NT2/D1 (cell line): ENCODE data around the gene FOXQ1.

Source experiments
- DNase-seq: peaks from one replicate; pipeline ENCODE4 v3.0.0-alpha.2; 2011; ENCODE audit warnings: low read depth, low spot score
- H3K27me3 ChIP-seq: 2 replicates; pipeline ENCODE4 v1.6.0; 2011; ENCODE audit warnings: mild to moderate bottlenecking; ENCODE audit not compliant: insufficient read length, insufficient read depth
- H3K36me3 ChIP-seq: 2 replicates; pipeline ENCODE4 v1.6.1; 2011; ENCODE audit warnings: mild to moderate bottlenecking, low read length, mixed read lengths; ENCODE audit not compliant: insufficient read depth, insufficient read length
- H3K4me1 ChIP-seq: 2 replicates; pipeline ENCODE4 v1.5.1; 2011; ENCODE audit not compliant: insufficient read depth, insufficient read length
- H3K4me3 ChIP-seq: 2 replicates; pipeline ENCODE4 v1.5.1; 2011; ENCODE audit warnings: low read depth; ENCODE audit not compliant: insufficient read length
- H3K9ac ChIP-seq: 2 replicates; pipeline ENCODE4 v1.6.0; 2011; ENCODE audit warnings: low read depth; ENCODE audit not compliant: insufficient read length
- H3K9me3 ChIP-seq: 2 replicates; pipeline ENCODE4 v1.5.1; 2011; ENCODE audit warnings: mild to moderate bottlenecking, low read length; ENCODE audit not compliant: insufficient read depth
- SUZ12 ChIP-seq: IDR thresholded peaks from 2 replicates; pipeline ENCODE4 v1.6.1; 2011; ENCODE audit not compliant: insufficient read length, insufficient read depth; ENCODE audit errors: extremely low read depth
- YY1 ChIP-seq: IDR thresholded peaks from 2 replicates; pipeline ENCODE4 v1.6.1; 2011; ENCODE audit not compliant: insufficient read length, insufficient read depth
- ZNF274 ChIP-seq: IDR thresholded peaks from 2 replicates; pipeline ENCODE4 v1.6.1; 2011; ENCODE audit warnings: mild to moderate bottlenecking, low read depth, low read length

The FOXQ1 gene

GRCh38 chr6:1281746-1282145, 30.2 kb upstream of the FOXQ1 start:
- TF ChIP-seq ZNF274 (no peak), SUZ12 (no peak), YY1 (no peak)

GRCh38 chr6:1283501-1283900, 28.4 kb upstream of the FOXQ1 start:
- no peak for TF ChIP-seq ZNF274
- no peak for TF ChIP-seq YY1
- no peak for TF ChIP-seq SUZ12
- no peak overlapping the region for H3K4me3 ChIP-seq
- H3K9ac ChIP-seq = no peak overlapping the region
- H3K36me3 ChIP-seq = no peaks in the 10 kb centered on the region
- no peak for DNase-seq
- no peaks in the 10 kb centered on the region for H3K9me3 ChIP-seq
- H3K27me3 ChIP-seq = no peaks in the 10 kb centered on the region
- no peaks in the 10 kb centered on the region for H3K4me1 ChIP-seq

More at GRCh38 chr6:1281746-1282145, 30.2 kb upstream of the FOXQ1 start:
- Histone ChIP-seq H3K4me3 (no peak overlapping the region), H3K27me3 (no peaks in the 10 kb centered on the region), H3K9ac (no peak overlapping the region), H3K4me1 (no peaks in the 10 kb centered on the region), H3K36me3 (no peaks in the 10 kb centered on the region), H3K9me3 (no peaks in the 10 kb centered on the region)
- no peak for DNase-seq

GRCh38 chr6:1285556-1285955, 26.3 kb upstream of the FOXQ1 start:
- Histone ChIP-seq H3K4me3 (no peak overlapping the region), H3K36me3 (no peaks in the 10 kb centered on the region), H3K27me3 (no peaks in the 10 kb centered on the region), H3K9me3 (no peaks in the 10 kb centered on the region), H3K9ac (no peak overlapping the region), H3K4me1 (no peaks in the 10 kb centered on the region)
- TF ChIP-seq YY1 = no peak
- no peak for TF ChIP-seq ZNF274
- no peak for TF ChIP-seq SUZ12
- DNase-seq = no peak

- Histone ChIP-seq H3K27me3 (no peaks in the 10 kb centered on the region), H3K9ac (no peak overlapping the region), H3K9me3 (no peaks in the 10 kb centered on the region), H3K4me3 (no peak overlapping the region), H3K4me1 (no peaks in the 10 kb centered on the region), H3K36me3 (no peaks in the 10 kb centered on the region)
- no peak for DNase-seq
- TF ChIP-seq SUZ12 = no peak
- no peak for TF ChIP-seq ZNF274
- TF ChIP-seq YY1 = no peak
Measured at GRCh38 chr6:1285956-1286355, 25.9 kb upstream of the FOXQ1 start.

GRCh38 chr6:1287103-1287591, 24.8 kb upstream of the FOXQ1 start:
- Histone ChIP-seq H3K4me1 (no peaks in the 10 kb centered on the region), H3K9ac (no peak overlapping the region), H3K9me3 (no peaks in the 10 kb centered on the region), H3K36me3 (no peaks in the 10 kb centered on the region), H3K4me3 (no peak overlapping the region), H3K27me3 (no peaks in the 10 kb centered on the region)
- no peak for TF ChIP-seq SUZ12
- TF ChIP-seq ZNF274 = no peak
- no peak for TF ChIP-seq YY1
- no peak for DNase-seq

- Histone ChIP-seq H3K27me3 (no peaks in the 10 kb centered on the region), H3K36me3 (no peaks in the 10 kb centered on the region), H3K4me1 (no peaks in the 10 kb centered on the region), H3K4me3 (no peak overlapping the region), H3K9me3 (no peaks in the 10 kb centered on the region), H3K9ac (no peak overlapping the region)
- TF ChIP-seq ZNF274 (no peak), YY1 (no peak), SUZ12 (no peak)
- no peak for DNase-seq
Measured at GRCh38 chr6:1290086-1290485, 21.8 kb upstream of the FOXQ1 start.

GRCh38 chr6:1290805-1291204, 21.1 kb upstream of the FOXQ1 start:
- Histone ChIP-seq H3K27me3 (no peaks in the 10 kb centered on the region), H3K4me1 (no peaks in the 10 kb centered on the region), H3K36me3 (no peaks in the 10 kb centered on the region), H3K9me3 (no peaks in the 10 kb centered on the region), H3K4me3 (no peak overlapping the region), H3K9ac (no peak overlapping the region)
- no peak for DNase-seq
- no peak for TF ChIP-seq ZNF274
- no peak for TF ChIP-seq SUZ12
- no peak for TF ChIP-seq YY1

- H3K4me1 ChIP-seq = no peaks in the 10 kb centered on the region
- DNase-seq = no peak
- no peak overlapping the region for H3K4me3 ChIP-seq
- TF ChIP-seq YY1 = no peak
- no peak for TF ChIP-seq SUZ12
- TF ChIP-seq ZNF274 = no peak
- H3K27me3 ChIP-seq = no peaks in the 10 kb centered on the region
- H3K36me3 ChIP-seq = no peaks in the 10 kb centered on the region
- no peak overlapping the region for H3K9ac ChIP-seq
- H3K9me3 ChIP-seq = no peaks in the 10 kb centered on the region
Measured at GRCh38 chr6:1291381-1291780, 20.5 kb upstream of the FOXQ1 start.
